Loucy (cell line): ENCODE measurements around the gene LIPN.

ENCODE experiments used
- H2AFZ ChIP-seq: fragments of 200-600 bp; sonication (generic); 2 replicates; pipeline ENCODE4 v1.6.0; 2016; ENCODE audit warnings: antibody characterized with exemption, mild to moderate bottlenecking, low read length, moderate library complexity
- H3F3A ChIP-seq: fragments of 200-600 bp; 2 replicates; pipeline ENCODE4 v1.6.0; 2016; ENCODE audit warnings: antibody characterized with exemption, low read depth, mild to moderate bottlenecking
- H3K27me3 ChIP-seq: fragments of 200-600 bp; sonication (generic); 2 replicates; pipeline ENCODE4 v1.6.1; 2014; ENCODE audit warnings: low read length, mild to moderate bottlenecking; ENCODE audit not compliant: insufficient read depth, poor library complexity, severe bottlenecking
- H3K36me3 ChIP-seq: fragments of 200-600 bp; sonication (generic); 2 replicates; pipeline ENCODE4 v1.6.1; 2016; ENCODE audit warnings: low read length; ENCODE audit not compliant: insufficient read depth
- H3K4me1 ChIP-seq: fragments of 200-600 bp; sonication (generic); 2 replicates; pipeline ENCODE4 v1.5.1; 2014; ENCODE audit warnings: low read length, mild to moderate bottlenecking; ENCODE audit not compliant: insufficient read depth, poor library complexity, severe bottlenecking
- H3K4me2 ChIP-seq: fragments of 200-600 bp; sonication (generic); 2 replicates; pipeline ENCODE4 v1.6.0; 2014; ENCODE audit warnings: antibody characterized with exemption, low read length, low read depth, mild to moderate bottlenecking; ENCODE audit not compliant: poor library complexity, severe bottlenecking
- H3K4me3 ChIP-seq: fragments of 200-600 bp; sonication (generic); 2 replicates; pipeline ENCODE4 v1.5.1; 2014; ENCODE audit warnings: low read length, mild to moderate bottlenecking, mixed read lengths; ENCODE audit not compliant: poor library complexity, severe bottlenecking
- H3K79me2 ChIP-seq: fragments of 200-600 bp; sonication (generic); 2 replicates; pipeline ENCODE4 v1.6.1; 2014; ENCODE audit warnings: low read length; ENCODE audit not compliant: insufficient read depth
- H3K9ac ChIP-seq: fragments of 200-600 bp; sonication (generic); 2 replicates; pipeline ENCODE4 v1.6.0; 2014; ENCODE audit warnings: mild to moderate bottlenecking, low read depth, low read length, moderate library complexity; ENCODE audit not compliant: poor library complexity, severe bottlenecking
- H3K9me2 ChIP-seq: fragments of 200-600 bp; sonication (generic); replicated peaks from 2 replicates; pipeline ENCODE4 v1.6.1; 2016; ENCODE audit warnings: low read depth, low read length, mixed read lengths
- H3K9me3 ChIP-seq: fragments of 200-600 bp; sonication (generic); 2 replicates; pipeline ENCODE4 v1.6.1; 2014; ENCODE audit warnings: mild to moderate bottlenecking, antibody characterized with exemption, low read length, low read depth; ENCODE audit not compliant: insufficient read depth
- H4K20me1 ChIP-seq: fragments of 200-600 bp; sonication (generic); 2 replicates; pipeline ENCODE4 v1.6.0; 2014; ENCODE audit warnings: antibody characterized with exemption, low read length, mild to moderate bottlenecking; ENCODE audit not compliant: insufficient read depth, poor library complexity, severe bottlenecking
- CTCF ChIP-seq: fragments of 200-600 bp; sonication (generic); conservative IDR thresholded peaks from 2 replicates; pipeline ENCODE4 v1.5.1; 2014; ENCODE audit warnings: mild to moderate bottlenecking, antibody characterized with exemption, low read length
- EZH2phosphoT487 ChIP-seq: fragments of 200-600 bp; IDR thresholded peaks from 2 replicates; pipeline ENCODE4 v1.6.1; 2018; ENCODE audit warnings: antibody characterized with exemption, mild to moderate bottlenecking, moderate library complexity, borderline replicate concordance

The LIPN gene

DNA sequence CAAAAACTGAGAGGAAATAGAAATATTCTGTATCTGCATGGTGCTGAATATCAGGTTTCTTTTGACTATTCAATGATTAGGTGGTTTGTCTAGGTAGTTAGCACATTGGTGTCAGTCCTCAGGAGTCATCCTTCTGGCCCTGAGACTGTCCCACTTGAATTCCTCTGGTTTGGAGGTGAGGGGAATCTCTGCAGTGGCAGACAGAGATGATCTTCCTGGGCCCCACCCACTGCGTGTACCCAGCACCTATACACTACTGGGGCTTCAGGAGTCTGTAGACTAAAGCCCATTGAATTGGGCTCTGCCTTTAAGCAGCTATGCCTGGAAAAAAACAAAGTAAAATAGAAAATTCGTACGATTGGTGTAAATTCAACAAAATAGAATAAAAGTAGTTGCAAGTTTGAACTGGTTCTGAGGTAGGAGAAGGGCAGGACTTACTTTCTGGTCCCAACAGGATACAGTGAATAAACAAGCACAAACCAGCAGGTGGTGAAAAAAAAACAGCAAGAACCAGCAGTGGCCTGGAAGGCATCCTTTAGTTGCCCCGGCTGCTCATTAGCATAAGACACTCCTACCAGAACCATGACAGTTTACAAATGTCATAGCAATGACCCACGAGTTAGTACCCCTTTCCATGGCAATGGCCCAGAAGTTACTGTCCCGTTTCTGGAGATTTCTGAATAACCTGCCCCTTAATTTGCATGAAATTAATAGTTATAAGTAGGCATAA, 44.4 kb downstream of the LIPN start:
- Histone ChIP-seq H3F3A (no peaks in the 10 kb centered on the region), H3K4me3 (no peak overlapping the region), H3K27me3 (no peaks in the 10 kb centered on the region), H3K4me1 (peaks cover 6% of the 10 kb centered on the region), H3K9me2 (no peaks in the 10 kb centered on the region), H3K9me3 (no peaks in the 10 kb centered on the region), H3K9ac (no peak overlapping the region), H3K79me2 (no peaks in the 10 kb centered on the region), H3K4me2 (no peak overlapping the region), H4K20me1 (no peaks in the 10 kb centered on the region), H2AFZ (no peak overlapping the region), H3K36me3 (no peaks in the 10 kb centered on the region)
- TF ChIP-seq EZH2phosphoT487 (no peak), CTCF (no peak)

- TF ChIP-seq CTCF = no peak
- TF ChIP-seq EZH2phosphoT487 = no peak
- no peak overlapping the region for H3K9ac ChIP-seq
- no peak overlapping the region for H3K4me3 ChIP-seq
- H3K9me3 ChIP-seq = no peaks in the 10 kb centered on the region
- H3K36me3 ChIP-seq = no peaks in the 10 kb centered on the region
- no peaks in the 10 kb centered on the region for H3F3A ChIP-seq
- no peaks in the 10 kb centered on the region for H3K79me2 ChIP-seq
- no peak overlapping the region for H3K4me2 ChIP-seq
- no peak overlapping the region for H2AFZ ChIP-seq
- H3K9me2 ChIP-seq = no peaks in the 10 kb centered on the region
- no peaks in the 10 kb centered on the region for H4K20me1 ChIP-seq
- peaks cover 6% of the 10 kb centered on the region for H3K4me1 ChIP-seq
- no peaks in the 10 kb centered on the region for H3K27me3 ChIP-seq
Measured at GRCh38 chr10:88805361-88805760, 45.5 kb downstream of the LIPN start.

DNA sequence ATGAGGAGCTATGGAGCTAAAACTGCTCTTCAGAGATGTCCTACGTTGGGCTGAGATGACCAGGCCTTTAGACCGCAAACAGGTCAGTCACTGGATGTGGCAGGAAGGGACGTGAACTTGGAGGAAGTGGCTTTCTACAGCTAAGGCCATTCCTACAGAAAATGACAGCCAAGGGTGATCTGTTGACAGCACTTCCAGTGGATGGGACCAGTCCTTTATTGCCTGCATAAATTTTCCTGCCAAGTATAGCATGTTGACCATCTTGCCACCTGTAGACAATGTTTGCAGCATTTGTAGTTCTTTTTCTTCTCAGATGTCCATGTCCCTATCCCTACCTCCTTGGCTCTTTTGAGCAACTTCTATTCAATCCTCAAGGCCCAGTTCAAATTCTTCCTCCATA, 46.1 kb downstream of the LIPN start:
- Histone ChIP-seq H2AFZ (no peak overlapping the region), H3K36me3 (no peaks in the 10 kb centered on the region), H3K9ac (no peak overlapping the region), H3K27me3 (no peaks in the 10 kb centered on the region), H3K4me3 (no peak overlapping the region), H3K79me2 (no peaks in the 10 kb centered on the region), H3F3A (no peaks in the 10 kb centered on the region), H4K20me1 (no peaks in the 10 kb centered on the region), H3K9me3 (no peaks in the 10 kb centered on the region), H3K4me1 (peaks cover 6% of the 10 kb centered on the region), H3K9me2 (no peaks in the 10 kb centered on the region), H3K4me2 (no peak overlapping the region)
- TF ChIP-seq EZH2phosphoT487 = no peak
- no peak for TF ChIP-seq CTCF
